RWPE1 (cell line): ENCODE data around the gene LMO7.
"Not testable (repeated sequence)": the region's sequence is repeated elsewhere in the genome, so short reads cannot be mapped to it uniquely, and the experiment has no call there.

ENCODE experiments used
- CTCF ChIA-PET: fragments of 350-600 bp; sonication (Branson Sonifier 250); formaldehyde crosslinking; extraction: SDS; loops from one replicate; lab custom pipeline; 2021; lab: Yijun Ruan, JAX
- POLR2A ChIA-PET: fragments of 400-600 bp; formaldehyde crosslinking; extraction: SDS; loops from one replicate; lab custom pipeline; 2020; ENCODE audit warnings: antibody characterized with exemption; ENCODE audit not compliant: low non-redundant PET; lab: Yijun Ruan, JAX
- DNase-seq: peaks from one replicate; pipeline ENCODE4 v3.0.0; 2012; ENCODE audit warnings: low spot score
- H3K27ac ChIP-seq: fragments of 450-650 bp; 2 replicates; pipeline ENCODE4 v1.5.1; 2017
- CTCF ChIP-seq: fragments of 450-650 bp; conservative IDR thresholded peaks from 2 replicates; pipeline ENCODE4 v1.5.1; 2017; ENCODE audit warnings: low read depth, mild to moderate bottlenecking

Gene LMO7

GRCh38 chr13:75669706-75670105 lies 33.6 kb downstream of the LMO7 start:
- ChIA-PET POLR2A (no interaction called here), CTCF (no interaction called here)
- TF ChIP-seq CTCF: no peak
- no peak overlapping the region for H3K27ac ChIP-seq
- no peak for DNase-seq

DNA sequence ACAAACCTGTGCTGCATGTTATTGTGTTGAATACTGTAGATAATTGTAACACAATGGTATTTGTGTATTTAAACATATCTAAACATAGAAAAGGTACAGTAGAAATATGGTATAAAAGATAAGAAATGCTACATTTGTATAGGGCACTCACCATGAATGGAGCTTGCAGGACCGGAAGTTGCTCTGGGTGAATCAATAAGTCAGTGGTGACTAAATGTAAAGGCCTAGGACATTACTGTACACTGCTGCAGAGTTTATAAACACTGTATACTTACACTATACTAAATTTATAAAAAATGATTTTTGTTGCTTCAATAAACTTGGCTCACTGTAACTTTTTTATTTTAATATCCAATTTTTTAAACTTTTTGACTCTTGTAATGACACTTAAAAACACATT lies 34.4 kb downstream of the LMO7 start:
- H3K27ac ChIP-seq: no peak overlapping the region
- TF ChIP-seq CTCF: no peak
- ChIA-PET CTCF (interaction anchor here (0.6 kb wide), 2 partner anchors 23 to 1376 kb away, joined by 3 to 6 read pairs; no protein-coding TSS in a partner anchor), POLR2A (no interaction called here)
- DNase-seq: no peak

DNA sequence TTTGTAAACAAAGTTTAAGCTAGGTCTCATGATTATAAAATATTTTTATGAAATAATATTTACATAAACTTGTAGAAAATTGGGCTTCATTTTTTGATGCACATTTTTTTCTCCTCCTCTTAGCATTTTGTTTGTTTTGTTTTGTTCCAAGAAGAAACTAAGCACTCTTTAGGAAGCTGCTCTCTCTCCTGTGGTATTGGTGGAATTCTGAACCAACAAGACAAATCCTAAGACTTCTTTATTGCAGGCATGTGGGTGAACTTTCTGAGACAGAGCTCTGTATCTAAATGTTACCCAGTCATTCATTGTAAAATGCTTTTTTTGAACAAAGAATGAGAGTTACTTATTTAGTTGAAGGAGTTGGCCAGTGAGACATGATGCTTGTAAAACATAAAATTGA lies 39.3 kb downstream of the LMO7 start:
- CTCF ChIA-PET: interaction anchor here (0.6 to 0.7 kb wide), 2 partner anchors 35 to 529 kb away, joined by 3 read pairs; no protein-coding TSS in a partner anchor
- H3K27ac ChIP-seq: no peak overlapping the region
- DNase-seq: no peak

DNA sequence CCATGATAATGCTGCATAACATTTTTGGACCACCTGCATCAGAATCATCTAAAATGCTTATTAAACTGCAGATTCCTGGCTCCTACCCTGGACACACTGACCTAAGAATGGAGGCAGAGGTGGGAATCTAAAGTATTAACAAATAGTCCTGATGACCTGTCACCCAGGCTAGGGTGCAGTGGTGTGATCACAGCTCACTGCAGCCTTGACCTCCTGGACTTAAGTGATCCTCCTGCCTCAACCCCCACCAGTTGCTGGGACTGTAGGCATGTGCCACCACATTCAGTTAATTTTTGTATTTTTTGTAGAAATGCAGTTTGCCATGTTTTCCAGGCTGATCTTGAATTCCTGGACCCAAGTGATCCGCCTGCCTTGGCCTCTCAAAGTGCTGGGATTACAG lies 43.3 kb downstream of the LMO7 start:
- no peak for TF ChIP-seq CTCF
- H3K27ac ChIP-seq: no peak overlapping the region
- DNase-seq: no peak
- POLR2A ChIA-PET: no interaction called here
- CTCF ChIA-PET: no interaction called here

More for the DNA sequence above, 39.3 kb downstream of the LMO7 start:
- POLR2A ChIA-PET: no interaction called here
- TF ChIP-seq CTCF: no peak

DNA sequence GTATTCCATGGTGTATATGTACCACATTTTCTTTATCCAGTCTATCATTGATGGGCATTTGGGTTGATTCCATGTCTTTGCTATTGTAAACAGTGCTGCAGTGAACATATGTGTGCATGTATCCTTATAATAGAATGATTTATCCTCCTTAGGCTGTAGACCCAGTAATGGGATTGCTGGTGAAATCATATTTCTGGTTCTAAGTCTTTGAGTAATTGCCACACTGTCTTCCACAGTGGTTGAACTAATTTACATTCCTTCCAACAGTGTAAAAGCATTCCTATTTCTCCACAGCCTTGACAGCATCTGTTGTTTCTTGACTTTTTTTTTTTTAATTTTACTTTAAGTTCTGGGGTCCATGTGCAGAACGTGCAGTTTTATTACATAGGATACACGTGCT lies 44.1 kb downstream of the LMO7 start:
- DNase-seq, POLR2A ChIA-PET, H3K27ac ChIP-seq: not testable (repeated sequence)
- CTCF ChIA-PET: interaction anchor here (0.6 kb wide), 1 partner anchor 736 kb away, joined by 3 read pairs; no protein-coding TSS in a partner anchor

- CTCF ChIA-PET: no interaction called here
- no peak for DNase-seq
- no peak for TF ChIP-seq CTCF
- POLR2A ChIA-PET: no interaction called here
- H3K27ac ChIP-seq: no peak overlapping the region
These were observed 46.2 kb downstream of the LMO7 start for GRCh38 chr13:75682326-75682725.

- ChIA-PET CTCF (interaction anchor here (3.2 kb wide), 1 partner anchor 11 kb away, joined by 15 read pairs; no protein-coding TSS in a partner anchor), POLR2A (no interaction called here)
- H3K27ac ChIP-seq: no peak overlapping the region
- no peak for DNase-seq
- no peak for TF ChIP-seq CTCF
These were observed 49.1 kb downstream of the LMO7 start for GRCh38 chr13:75685239-75685697.
